ENCODE results near the gene PSG3. TPM values are rescaled to one million over a fixed set of nuclear protein-coding genes. Genes with fewer than 3 reads are reported as not detected.
"Not testable (repeated sequence)": the region's sequence is repeated elsewhere in the genome, so short reads cannot be mapped to it uniquely, and the experiment has no call there.

Gene PSG3
- total RNA-seq, 1 donor from 2014 or later = not detected

DNA sequence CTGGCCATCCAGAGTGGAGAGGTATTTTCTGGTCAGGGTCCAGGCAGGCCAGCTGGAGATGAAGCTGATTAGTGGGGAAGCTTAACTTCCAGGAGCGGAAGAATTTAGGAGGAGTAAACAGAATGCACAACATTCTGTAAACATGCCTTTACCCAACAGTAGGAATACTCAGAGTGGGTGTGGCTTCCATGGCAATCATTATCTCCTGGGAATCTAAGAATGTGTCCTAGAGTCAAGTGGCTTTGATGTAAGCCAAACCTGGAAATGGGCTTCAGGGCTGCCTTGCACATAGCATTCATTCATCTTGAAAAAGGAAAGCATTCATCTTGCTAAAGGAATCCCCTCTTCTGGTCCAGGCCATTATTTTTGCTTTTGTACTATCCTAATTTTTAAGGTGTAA lies 29.3 kb downstream of the PSG3 start:
- intact Hi-C loops (cut with DNase I); DNase-seq (ENCODE audit: low spot score): not testable (repeated sequence)

DNA sequence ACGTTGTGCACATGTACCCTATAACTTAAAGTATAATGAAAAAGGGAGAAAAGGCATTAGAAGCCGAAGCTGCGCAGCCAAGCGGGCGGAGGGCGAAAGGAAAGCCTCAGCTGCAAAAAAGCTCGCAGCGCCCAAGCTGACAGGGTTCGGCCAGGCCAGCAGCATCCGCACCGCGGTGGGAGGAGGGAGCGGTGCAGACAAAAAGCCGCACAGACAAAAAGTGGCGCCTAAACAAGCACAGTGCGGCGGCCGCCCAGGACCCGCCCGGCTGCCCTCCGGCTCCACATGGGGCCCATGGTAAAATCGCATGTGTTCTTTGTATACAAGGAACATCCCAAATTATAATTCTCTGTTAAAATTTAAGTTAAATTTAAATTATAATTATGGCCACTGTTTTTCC lies 42.4 kb downstream of the PSG3 start:
- DNase-seq (ENCODE audit: low spot score) = no peak
- intact Hi-C loops (cut with DNase I) = no loop called here

DNA sequence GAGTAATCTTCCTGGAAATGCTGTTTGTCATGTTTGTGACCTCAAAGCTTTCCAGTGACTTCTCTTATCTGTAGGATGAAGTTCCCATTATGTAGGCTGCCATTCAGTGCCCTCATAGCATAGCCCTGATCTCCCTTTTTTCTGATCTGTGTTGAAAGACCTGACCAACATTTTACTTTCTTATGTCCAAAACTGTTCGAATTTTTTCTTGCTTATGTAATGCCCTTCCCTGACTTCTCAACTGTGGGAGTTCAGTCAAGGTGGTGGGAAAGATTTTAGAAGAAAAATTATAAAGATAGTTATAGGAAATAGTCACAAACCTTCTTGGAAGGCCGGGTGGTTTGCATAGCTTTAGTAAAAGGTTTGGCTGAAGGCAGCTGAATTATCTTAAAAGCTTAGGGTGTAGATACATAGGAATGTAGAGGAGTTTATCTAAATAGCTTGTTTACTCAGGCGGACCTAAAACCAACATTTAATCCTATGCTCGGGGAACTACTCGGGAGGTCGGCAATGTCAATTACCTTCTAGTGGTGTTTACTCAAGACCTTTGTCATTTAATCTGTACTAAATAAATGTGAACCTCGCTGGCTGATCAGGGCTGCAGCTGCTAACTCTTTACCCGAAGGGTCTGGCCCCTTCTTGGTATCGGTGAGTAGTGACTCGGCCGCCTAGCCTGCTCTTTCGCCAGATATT lies 44.3 kb downstream of the PSG3 start:
- intact Hi-C loops (cut with DNase I) = no loop called here

DNA sequence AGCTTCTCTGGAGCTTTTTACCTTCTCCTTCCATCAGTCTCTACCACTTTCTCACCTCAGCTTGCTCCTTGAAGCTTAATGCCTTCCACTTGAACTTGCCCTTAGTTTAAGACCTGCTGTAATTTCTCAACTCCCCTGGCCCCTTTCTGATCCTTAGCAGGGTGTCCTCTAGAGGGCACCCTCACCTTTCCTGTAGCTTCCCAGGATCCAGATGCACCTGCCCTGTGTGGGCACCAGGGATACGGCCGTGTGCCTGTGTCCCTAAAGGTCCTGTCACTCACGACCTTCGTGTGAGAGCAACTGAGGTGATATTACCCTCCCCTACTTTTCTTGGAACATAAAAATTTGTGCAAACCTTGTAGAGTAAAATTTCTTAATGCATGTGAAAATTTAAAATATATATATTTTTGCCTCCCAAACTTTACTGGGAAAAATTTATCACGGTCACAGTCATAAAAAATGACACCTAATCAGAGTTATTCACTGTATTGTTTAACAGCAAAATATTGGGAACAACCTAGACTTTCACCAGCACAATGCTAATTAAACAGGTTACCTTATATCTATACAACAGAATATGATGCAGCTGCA lies 46.4 kb downstream of the PSG3 start:
- no peak for DNase-seq (ENCODE audit: low spot score)
- intact Hi-C loops (cut with DNase I) = no loop called here

More for the DNA sequence above, 44.3 kb downstream of the PSG3 start:
- DNase-seq (ENCODE audit: low spot score) = no peak

DNA sequence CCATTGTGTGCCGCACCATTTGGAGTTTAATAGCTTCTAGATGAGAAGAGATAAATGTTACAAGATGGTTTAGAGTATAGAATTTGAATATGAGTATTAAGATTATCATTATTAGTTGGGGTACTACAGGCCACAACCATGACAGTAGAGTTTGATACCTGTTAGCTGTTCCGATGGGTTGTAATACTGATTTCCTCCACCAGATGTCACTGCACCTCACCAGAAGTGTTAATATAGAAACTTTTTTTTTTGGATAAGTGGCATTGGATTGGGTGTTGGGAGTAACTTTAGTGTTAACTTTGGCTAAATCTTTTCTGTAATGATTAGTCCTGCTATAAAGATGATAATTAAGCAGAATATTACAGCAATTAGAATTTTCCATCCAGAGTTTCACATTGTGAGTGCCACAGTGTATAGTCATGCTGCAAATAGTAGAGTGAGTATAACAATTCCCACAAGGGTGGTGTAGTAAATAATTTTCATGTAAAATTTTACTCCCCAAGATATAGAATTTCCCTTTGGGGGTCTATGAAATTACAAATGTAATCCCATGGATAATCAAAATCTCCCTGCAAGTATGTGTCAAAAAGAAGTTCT lies 56.3 kb downstream of the PSG3 start:
- intact Hi-C loops (cut with DNase I) = no loop called here

DNA sequence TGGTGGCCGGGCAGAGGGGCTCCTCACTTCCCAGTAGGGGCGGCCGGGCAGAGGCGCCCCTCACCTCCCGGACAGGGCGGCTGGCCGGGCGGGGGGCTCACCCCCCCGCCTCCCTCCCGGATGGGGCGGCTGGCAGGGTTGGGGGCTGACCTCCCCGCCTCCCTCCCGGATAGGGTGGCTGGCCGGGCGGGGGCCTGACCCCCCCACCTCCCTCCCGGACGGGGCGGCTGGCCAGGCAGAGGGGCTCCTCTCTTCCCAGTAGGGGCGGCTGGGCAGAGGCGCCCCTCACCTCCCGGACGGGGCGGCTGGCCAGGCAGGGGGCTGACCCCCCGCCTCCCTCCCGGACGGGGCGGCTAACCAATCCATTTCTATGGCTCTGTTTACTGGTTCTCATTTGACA lies 64.0 kb downstream of the PSG3 start:
- intact Hi-C loops (cut with DNase I); DNase-seq (ENCODE audit: low spot score): not testable (repeated sequence)

More for the DNA sequence above, 56.3 kb downstream of the PSG3 start:
- DNase-seq (ENCODE audit: low spot score) = no peak

DNA sequence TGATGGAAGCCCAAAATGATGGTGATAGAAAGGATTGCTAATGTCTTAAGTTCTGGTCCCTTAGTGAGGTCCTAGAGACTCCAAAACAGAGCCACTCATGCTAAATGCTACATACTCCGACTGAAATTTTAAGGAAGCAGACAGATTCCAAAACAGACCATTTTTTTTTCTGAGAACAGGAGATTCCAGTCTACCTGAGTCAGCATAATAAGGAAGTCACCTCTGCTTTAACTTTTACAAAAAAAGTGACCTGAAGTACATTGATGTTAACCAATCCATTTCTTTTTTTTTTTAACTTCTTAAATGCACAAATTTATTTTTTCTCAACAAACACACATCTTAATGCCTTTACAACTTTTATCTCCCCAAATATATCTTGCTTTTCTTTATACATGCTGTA lies 65.7 kb downstream of the PSG3 start:
- intact Hi-C loops (cut with DNase I); DNase-seq (ENCODE audit: low spot score): not testable (repeated sequence)

Other genes with a start within 250 kb of the PSG3 start
- gene CEACAM1, start 212.0 kb downstream of the PSG3 start, total RNA-seq = 2.8 TPM
- 0.35 TPM for gene CEACAM8, start 145.6 kb downstream of the PSG3 start, total RNA-seq
- gene PSG8, start 25.2 kb upstream of the PSG3 start, total RNA-seq = not detected
- not detected for gene PSG1, start 139.2 kb upstream of the PSG3 start, total RNA-seq
- not detected for gene PSG6, start 177.4 kb upstream of the PSG3 start, total RNA-seq
- gene PSG7, start 196.7 kb upstream of the PSG3 start, total RNA-seq = not detected